Mesodermal cell (in vitro differentiated cells): ENCODE data around the gene EPS8L3. TPM values are rescaled to one million over a fixed set of nuclear protein-coding genes. Genes with fewer than 3 reads are reported as not detected.

Experiments used
- H3K27ac ChIP-seq: 2 replicates; pipeline ENCODE4 v1.7.0; 2013; ENCODE audit warnings: mild to moderate bottlenecking, low read depth, low read length, moderate library complexity; ENCODE audit not compliant: severe bottlenecking
- H3K36me3 ChIP-seq: 2 replicates; pipeline ENCODE4 v1.7.1; 2013; ENCODE audit warnings: mild to moderate bottlenecking, low read length, moderate library complexity; ENCODE audit not compliant: control insufficient read depth, insufficient read depth
- H3K4me1 ChIP-seq: one replicate; pipeline ENCODE4 v1.7.1; 2013; ENCODE audit warnings: mild to moderate bottlenecking, low read length; ENCODE audit not compliant: insufficient read depth, control insufficient read depth, poor library complexity, severe bottlenecking
- H3K4me3 ChIP-seq: 2 replicates; pipeline ENCODE4 v1.7.0; 2013; ENCODE audit warnings: low read length, control low read depth, mild to moderate bottlenecking; ENCODE audit not compliant: insufficient read depth, poor library complexity, severe bottlenecking; ENCODE audit errors: extremely low read depth
- H3K9me3 ChIP-seq: 2 replicates; pipeline ENCODE4 v1.7.1; 2013; ENCODE audit warnings: mild to moderate bottlenecking, low read length, moderate library complexity; ENCODE audit not compliant: control insufficient read depth
- WGBS, 2 experiments: methylation state at CpG; one replicate each; pipeline ENCODE4 v1.1.5; 2013; ENCODE audit warnings: missing lambda C conversion rate in 2 of 2; ENCODE audit not compliant: insufficient coverage in 2 of 2; 5-methylcytosine and 5-hydroxymethylcytosine counted together
- polyA plus RNA-seq, 2 experiments: library from polyadenylated mRNA; stranded (reverse); fragments of 50-300 nt; gene quantifications; one replicate each; pipeline ENCODE4 v1.2.3, GENCODE V29; 2013

EPS8L3 gene, protein sequence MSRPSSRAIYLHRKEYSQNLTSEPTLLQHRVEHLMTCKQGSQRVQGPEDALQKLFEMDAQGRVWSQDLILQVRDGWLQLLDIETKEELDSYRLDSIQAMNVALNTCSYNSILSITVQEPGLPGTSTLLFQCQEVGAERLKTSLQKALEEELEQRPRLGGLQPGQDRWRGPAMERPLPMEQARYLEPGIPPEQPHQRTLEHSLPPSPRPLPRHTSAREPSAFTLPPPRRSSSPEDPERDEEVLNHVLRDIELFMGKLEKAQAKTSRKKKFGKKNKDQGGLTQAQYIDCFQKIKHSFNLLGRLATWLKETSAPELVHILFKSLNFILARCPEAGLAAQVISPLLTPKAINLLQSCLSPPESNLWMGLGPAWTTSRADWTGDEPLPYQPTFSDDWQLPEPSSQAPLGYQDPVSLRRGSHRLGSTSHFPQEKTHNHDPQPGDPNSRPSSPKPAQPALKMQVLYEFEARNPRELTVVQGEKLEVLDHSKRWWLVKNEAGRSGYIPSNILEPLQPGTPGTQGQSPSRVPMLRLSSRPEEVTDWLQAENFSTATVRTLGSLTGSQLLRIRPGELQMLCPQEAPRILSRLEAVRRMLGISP
- not detected for polyA plus RNA-seq (2013, experiment 1 of 2)
- not detected for polyA plus RNA-seq (2013, experiment 2 of 2)

- no peaks in the 10 kb centered on the region for H3K9me3 ChIP-seq
- WGBS, 2 experiments = 94 to 95% methylated on average over 8 to 9 of the region's 11 CpGs
- no peak within 1 kb of the TSS for H3K4me3 ChIP-seq
- H3K4me1 ChIP-seq = no peaks in the 10 kb centered on the region
- no peaks in the 10 kb centered on the region for H3K36me3 ChIP-seq
- no peak within 1 kb of the TSS for H3K27ac ChIP-seq
Observed at GRCh38 chr1:109763646-109764415, at the start of gene EPS8L3. Gene EPS8L3 (minus strand): TSS chr1:109763923. CDS start chr1:109761749, 2,174 bp downstream.

DNA sequence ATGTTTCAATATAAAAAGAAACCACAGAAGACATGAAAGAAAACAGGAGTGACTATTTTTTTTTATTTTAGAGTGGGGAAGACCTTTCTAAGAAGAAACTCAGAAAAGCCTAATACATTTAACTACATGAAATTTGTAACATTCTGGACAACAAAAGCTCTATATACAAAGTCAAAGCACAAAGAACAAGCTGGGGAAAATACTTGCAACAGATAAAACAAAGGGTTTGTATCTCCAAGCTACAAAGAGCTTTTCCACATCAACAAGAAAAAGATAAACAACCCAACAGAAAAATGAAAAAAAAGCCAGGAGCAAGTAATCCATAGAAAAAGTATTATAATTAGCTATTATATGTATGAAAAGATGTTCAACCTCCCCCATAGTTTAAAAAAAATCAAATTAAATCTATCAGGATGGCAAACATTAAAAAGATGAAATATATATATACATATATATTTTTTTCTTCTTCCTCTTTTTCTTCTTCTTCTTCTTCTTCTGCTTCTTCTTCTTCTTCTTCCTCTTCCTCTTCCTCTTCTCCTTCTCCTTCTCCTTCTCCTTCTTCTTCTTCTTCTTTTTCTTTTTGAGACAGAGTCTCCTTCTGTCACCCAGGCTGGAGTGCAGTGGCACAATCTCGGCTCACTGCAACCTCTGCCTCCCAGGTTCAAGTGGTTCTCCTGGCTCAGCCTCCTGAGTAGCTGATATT lies 49.1 kb upstream of the EPS8L3 start:
- Histone ChIP-seq H3K4me1 (peaks cover 4% of the 10 kb centered on the region), H3K4me3 (no peak overlapping the region), H3K9me3 (peaks cover 14% of the 10 kb centered on the region), H3K27ac (no peak overlapping the region), H3K36me3 (no peaks in the 10 kb centered on the region)
- WGBS, 2 experiments = 100% methylated on average over 1 of the region's 1 CpG

DNA sequence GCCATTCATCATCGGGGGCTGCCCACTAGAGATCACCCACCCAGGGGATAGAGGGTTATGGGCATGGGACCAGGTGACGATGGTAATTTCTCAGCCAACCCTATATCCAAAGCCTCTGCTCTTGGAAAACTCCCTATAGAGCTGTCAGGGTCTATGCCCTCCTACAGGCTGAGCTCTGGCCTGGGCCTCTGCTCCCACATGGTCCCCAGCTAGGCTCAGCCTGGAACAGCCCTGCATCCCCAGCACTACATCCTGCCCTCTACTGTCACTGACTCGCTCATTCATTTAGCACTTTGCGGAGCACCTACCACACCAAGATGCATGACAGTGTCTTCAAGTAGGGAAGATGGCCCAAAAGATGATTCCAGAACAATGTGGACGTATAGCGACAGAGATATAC lies 45.0 kb upstream of the EPS8L3 start:
- peaks cover 16% of the 10 kb centered on the region for H3K4me1 ChIP-seq

GRCh38 chr1:109807822-109808680 lies 44.3 kb upstream of the EPS8L3 start:
- Histone ChIP-seq H3K36me3 (no peaks in the 10 kb centered on the region), H3K4me1 (peaks cover 16% of the 10 kb centered on the region), H3K4me3 (no peak overlapping the region), H3K27ac (no peak overlapping the region), H3K9me3 (no peaks in the 10 kb centered on the region)
- WGBS, 2 experiments = 84 to 95% methylated on average over 3 to 6 of the region's 6 CpGs

More for the DNA sequence above, 45.0 kb upstream of the EPS8L3 start:
- Histone ChIP-seq H3K4me3 (no peak overlapping the region), H3K9me3 (no peaks in the 10 kb centered on the region), H3K36me3 (no peaks in the 10 kb centered on the region), H3K27ac (no peak overlapping the region)
- WGBS, 2 experiments = 83 to 100% methylated on average over 5 to 6 of the region's 6 CpGs

GRCh38 chr1:109807402-109807801 lies 43.7 kb upstream of the EPS8L3 start:
- H3K27ac ChIP-seq = no peak overlapping the region
- no peaks in the 10 kb centered on the region for H3K9me3 ChIP-seq
- WGBS, 2 experiments = 94 to 95% methylated on average over 7 to 9 of the region's 9 CpGs
- H3K4me1 ChIP-seq = peaks cover 16% of the 10 kb centered on the region
- no peak overlapping the region for H3K4me3 ChIP-seq
- H3K36me3 ChIP-seq = no peaks in the 10 kb centered on the region

DNA sequence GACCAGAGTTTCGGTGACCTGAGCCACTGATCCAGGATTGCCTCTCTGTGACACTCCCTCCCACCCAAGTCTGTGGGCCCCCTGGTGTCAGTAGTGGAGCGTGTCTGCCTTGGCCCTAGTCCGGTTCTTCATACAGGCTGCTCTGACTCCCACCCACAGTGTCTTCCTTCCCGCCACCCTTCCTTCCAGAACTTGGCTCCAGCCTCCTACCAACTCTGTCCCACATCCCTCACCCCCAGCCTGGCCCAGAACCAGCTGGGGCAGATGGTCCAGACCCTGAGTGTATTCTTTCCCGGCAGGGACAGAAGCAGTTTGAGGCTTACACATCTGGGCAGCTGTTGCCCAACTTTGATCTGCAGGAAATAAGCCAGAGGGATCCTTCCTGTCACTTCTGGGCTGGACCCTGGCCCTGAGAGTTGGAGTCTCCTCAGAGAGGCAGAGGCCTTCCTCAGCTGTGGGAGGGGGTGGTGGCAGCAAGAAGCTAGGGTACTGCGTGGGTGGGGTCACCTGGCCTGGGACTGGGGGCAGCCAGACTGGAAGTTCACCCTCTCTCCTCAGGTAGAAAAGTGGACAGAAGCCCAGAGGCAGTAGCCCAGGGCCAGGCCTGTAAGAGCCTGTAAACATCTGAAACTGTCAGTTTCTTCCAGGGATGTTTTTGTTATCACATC lies 43.1 kb upstream of the EPS8L3 start:
- Histone ChIP-seq H3K4me3 (no peak overlapping the region), H3K9me3 (no peaks in the 10 kb centered on the region), H3K36me3 (no peaks in the 10 kb centered on the region), H3K4me1 (peaks cover 16% of the 10 kb centered on the region), H3K27ac (no peak overlapping the region)
- 82 to 93% methylated on average over 3 to 6 of the region's 6 CpGs for WGBS, 2 experiments

DNA sequence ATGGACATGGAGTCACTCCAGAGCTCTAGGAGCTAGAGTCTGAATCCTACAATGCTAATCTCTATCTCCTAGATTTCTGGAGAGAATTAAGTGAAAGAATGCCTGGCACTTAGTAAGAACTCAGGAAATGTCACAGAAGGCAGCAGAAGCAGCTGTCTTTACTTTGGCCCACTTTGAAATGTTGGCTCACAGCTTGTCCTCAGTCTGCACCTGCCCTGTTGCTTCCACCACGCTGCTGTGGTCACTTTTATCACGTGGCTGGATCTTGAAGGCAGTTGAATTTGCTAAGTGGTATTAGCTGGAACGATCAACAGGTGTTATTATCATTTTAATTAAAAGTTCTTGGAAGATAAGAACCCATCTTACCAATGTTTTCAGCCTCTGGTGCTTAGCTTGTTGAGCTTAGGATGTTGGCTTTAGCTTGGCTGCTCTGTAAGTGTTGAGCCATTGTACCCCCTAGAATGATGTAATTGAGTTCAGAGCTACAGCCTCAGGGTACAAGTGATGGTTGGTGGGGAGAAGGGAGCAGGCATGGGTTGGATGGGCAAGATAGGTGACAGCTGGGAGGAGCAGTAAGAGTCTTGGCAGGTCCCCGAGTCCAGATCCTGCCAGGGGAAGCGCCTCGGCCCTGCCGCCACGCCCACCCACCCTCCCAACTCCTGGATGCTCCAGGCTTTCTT lies 41.9 kb upstream of the EPS8L3 start:
- H3K36me3 ChIP-seq = no peaks in the 10 kb centered on the region
- no peaks in the 10 kb centered on the region for H3K9me3 ChIP-seq
- no peak overlapping the region for H3K4me3 ChIP-seq
- H3K4me1 ChIP-seq = peaks cover 16% of the 10 kb centered on the region
- no peak overlapping the region for H3K27ac ChIP-seq
- WGBS, 2 experiments = 100% methylated on average over 1 of the region's 8 CpGs

GRCh38 chr1:109804660-109805059 lies 40.9 kb upstream of the EPS8L3 start:
- Histone ChIP-seq H3K4me3 (no peak overlapping the region), H3K27ac (no peak overlapping the region), H3K36me3 (no peaks in the 10 kb centered on the region), H3K4me1 (peaks cover 16% of the 10 kb centered on the region), H3K9me3 (no peaks in the 10 kb centered on the region)
- 80 to 100% methylated on average over 1 of the region's 4 CpGs for WGBS, 2 experiments

GRCh38 chr1:109803901-109804331 lies 40.2 kb upstream of the EPS8L3 start:
- 83 to 89% methylated on average over 8 to 10 of the region's 10 CpGs for WGBS, 2 experiments
- Histone ChIP-seq H3K9me3 (no peaks in the 10 kb centered on the region), H3K4me3 (no peak overlapping the region), H3K36me3 (no peaks in the 10 kb centered on the region), H3K27ac (no peak overlapping the region), H3K4me1 (peaks cover 16% of the 10 kb centered on the region)
